Stomach (tissue), 9 donors: ENCODE measurements around the gene CACNA2D3. TPM values are rescaled to one million over a fixed set of nuclear protein-coding genes. Genes with fewer than 3 reads are reported as not detected.
A peak's percentile ranks its signal among the peaks of the same experiment; 100 is the strongest.

ENCODE experiments used
- DNase-seq, 2 donors: peaks; one replicate each; pipeline versions ENCODE4 v3.0.0 to v3.0.0-alpha.2; 2013 to 2019
- H3K27ac ChIP-seq, 5 donors: fragments of 200-600 bp in 4 of 5; sonication (generic) in 4 of 5; one replicate each; pipeline ENCODE4 v1.5.1; 2013 to 2019; ENCODE audit warnings: mild to moderate bottlenecking in 1 of 5, moderate library complexity in 1 of 5
- H3K27me3 ChIP-seq, 3 donors: fragments of 200-600 bp; sonication (generic); one replicate each; pipeline ENCODE4 v1.5.1; 2017 to 2019; ENCODE audit warnings: mixed run types in 1 of 3
- H3K36me3 ChIP-seq, 4 donors: fragments of 200-600 bp; sonication (generic); 1 replicate in 3 of 4; 2 replicates in 1 of 4; pipeline ENCODE4 v1.5.1; 2016 to 2019
- H3K4me1 ChIP-seq, 4 donors: fragments of 200-600 bp; sonication (generic); one replicate each; pipeline ENCODE4 v1.5.1; 2016 to 2019
- H3K4me3 ChIP-seq, 4 donors: fragments of 200-600 bp; sonication (generic) in 3 of 4; one replicate each; pipeline ENCODE4 v1.5.1; 2016 to 2019; ENCODE audit warnings: mild to moderate bottlenecking in 1 of 4
- H3K9me3 ChIP-seq, 4 donors: fragments of 200-600 bp; sonication (generic); one replicate each; pipeline ENCODE4 v1.5.1; 2016 to 2019
- EP300 ChIP-seq: sonication (generic); formaldehyde crosslinking; IDR thresholded peaks from one replicate; pipeline ENCODE4 v1.6.1; 2017; ENCODE audit warnings: antibody characterized with exemption
- POLR2A ChIP-seq, 4 donors: fragments of 450-650 bp; IDR thresholded peaks; one replicate each; pipeline ENCODE4 v1.6.1; 2016; ENCODE audit warnings: antibody characterized with exemption in 4 of 4, control low read depth in 2 of 4, mild to moderate bottlenecking in 1 of 4, moderate library complexity in 1 of 4
- POLR2AphosphoS5 ChIP-seq, 3 donors: sonication (generic); formaldehyde crosslinking; IDR thresholded peaks; one replicate each; pipeline ENCODE4 v1.6.1; 2016; ENCODE audit warnings: antibody characterized with exemption in 3 of 3
- WGBS, 5 donors: extraction: QIAGEN DNeasy Blood & Tissue Kit in 3 of 5; methylation state at CpG; one replicate each; pipeline versions ENCODE4 v1.1.5 to v1.1.7; 2013 to 2018; 5-methylcytosine and 5-hydroxymethylcytosine counted together
- intact Hi-C: fragments of 100-400 bp; cut with DNase I; formaldehyde crosslinking; loops from one replicate; pipeline ENCODE4 v1.15.1; 2023; ENCODE audit warnings: low total_unique reads
- polyA plus RNA-seq, 3 donors: library from polyadenylated mRNA; stranded (reverse); fragments of 200-250 nt; gene quantifications; one replicate each; pipeline ENCODE4 v1.2.3, GENCODE V29; 2013
- total RNA-seq, 5 donors: library from RNA; depleted of rRNA; stranded (reverse); fragments of >200 nt; gene quantifications; one replicate each; pipeline versions ENCODE4 v1.1.0 to v1.2.3, GENCODE V29; 2014 to 2016
- TF ChIP-seq, protein P1 (sequence below), 7 experiments: fragments of 450-650 bp in 4 of 7; fragments of 200-600 bp in 3 of 7; sonication (generic) in 3 of 7; IDR thresholded peaks; one replicate each; pipeline ENCODE4 v1.5.1; 2016 to 2019; ENCODE audit warnings: antibody characterized with exemption in 7 of 7, control low read depth in 2 of 7, mild to moderate bottlenecking in 1 of 7
- donor health status: healthy with polysubstance abuse.
- donor health status: Bipolar disorder and iron deficiency.
- donor health status: healthy.

The CACNA2D3 gene
- total and polyA plus RNA-seq, 8 donors: 0.56 to 54.0 (median 2.9) TPM; not detected in 1

DNA sequence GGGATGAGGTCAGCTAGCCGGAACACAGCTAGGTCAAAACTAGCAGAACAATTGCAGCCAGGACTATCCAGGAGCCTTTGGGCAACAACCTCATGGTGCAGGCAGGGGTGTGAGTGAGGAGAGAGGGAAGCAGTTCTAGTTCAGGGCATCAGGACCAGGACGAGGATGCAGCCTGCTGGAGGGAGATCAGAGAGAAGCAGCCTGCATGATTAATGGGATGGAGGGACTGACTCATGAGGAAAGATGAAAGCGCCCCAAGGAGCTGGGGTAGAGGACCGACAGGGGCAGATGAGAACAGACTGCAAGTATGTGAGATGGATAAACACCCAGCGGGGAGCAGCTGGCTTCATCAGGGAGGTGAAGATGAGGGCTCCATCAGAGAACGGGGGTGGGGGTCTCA, 843.4 kb downstream of the CACNA2D3 start:
- peaks cover 0 to 6% (median 2%) of the 10 kb centered on the region in 4 donors for H3K4me1 ChIP-seq
- 65 to 82% (median 75%) methylated on average over 6 of the region's 6 CpGs for WGBS, 5 donors
- H3K27ac ChIP-seq: no peak overlapping the region
- TF ChIP-seq, protein P1, sequence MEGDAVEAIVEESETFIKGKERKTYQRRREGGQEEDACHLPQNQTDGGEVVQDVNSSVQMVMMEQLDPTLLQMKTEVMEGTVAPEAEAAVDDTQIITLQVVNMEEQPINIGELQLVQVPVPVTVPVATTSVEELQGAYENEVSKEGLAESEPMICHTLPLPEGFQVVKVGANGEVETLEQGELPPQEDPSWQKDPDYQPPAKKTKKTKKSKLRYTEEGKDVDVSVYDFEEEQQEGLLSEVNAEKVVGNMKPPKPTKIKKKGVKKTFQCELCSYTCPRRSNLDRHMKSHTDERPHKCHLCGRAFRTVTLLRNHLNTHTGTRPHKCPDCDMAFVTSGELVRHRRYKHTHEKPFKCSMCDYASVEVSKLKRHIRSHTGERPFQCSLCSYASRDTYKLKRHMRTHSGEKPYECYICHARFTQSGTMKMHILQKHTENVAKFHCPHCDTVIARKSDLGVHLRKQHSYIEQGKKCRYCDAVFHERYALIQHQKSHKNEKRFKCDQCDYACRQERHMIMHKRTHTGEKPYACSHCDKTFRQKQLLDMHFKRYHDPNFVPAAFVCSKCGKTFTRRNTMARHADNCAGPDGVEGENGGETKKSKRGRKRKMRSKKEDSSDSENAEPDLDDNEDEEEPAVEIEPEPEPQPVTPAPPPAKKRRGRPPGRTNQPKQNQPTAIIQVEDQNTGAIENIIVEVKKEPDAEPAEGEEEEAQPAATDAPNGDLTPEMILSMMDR (IDR thresholded peaks at IDR 0.05): no peak
- TF ChIP-seq POLR2A (IDR thresholded peaks at IDR 0.05) (no peak), POLR2AphosphoS5 (IDR thresholded peaks at IDR 0.05) (no peak), EP300 (no peak)
- no peak for DNase-seq
- H3K9me3 ChIP-seq: no peaks in the 10 kb centered on the region
- H3K27me3 ChIP-seq: no peaks in the 10 kb centered on the region
- intact Hi-C loops: no loop called here
- H3K4me3 ChIP-seq: no peak overlapping the region
- H3K36me3 ChIP-seq: no peaks in the 10 kb centered on the region

DNA sequence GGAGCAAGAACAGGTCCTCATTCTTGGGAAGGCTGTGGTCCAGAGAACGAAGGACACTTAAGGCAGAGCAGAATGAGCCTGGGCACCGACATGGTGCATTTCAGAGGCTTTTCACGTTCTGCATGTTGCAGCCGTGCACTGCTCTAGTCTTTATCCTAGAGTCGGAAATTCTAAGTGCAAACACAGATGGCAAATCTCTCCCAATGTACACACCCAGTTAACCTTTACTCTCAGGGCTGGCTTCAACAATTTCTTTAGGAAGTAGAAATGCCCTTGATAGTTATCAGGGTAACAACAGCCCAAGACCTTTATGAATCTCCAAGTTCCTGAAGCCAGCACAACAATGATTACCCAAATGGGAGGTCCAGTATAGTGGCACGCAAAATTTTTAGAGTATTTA, 844.6 kb downstream of the CACNA2D3 start:
- no peak for TF ChIP-seq POLR2AphosphoS5 (IDR thresholded peaks at IDR 0.05)
- no peak for TF ChIP-seq EP300
- TF ChIP-seq, protein P1 (IDR thresholded peaks at IDR 0.05): no peak
- no peak for TF ChIP-seq POLR2A (IDR thresholded peaks at IDR 0.05)
- H3K27ac ChIP-seq: no peak overlapping the region
- H3K9me3 ChIP-seq: no peaks in the 10 kb centered on the region
- WGBS, 5 donors: 23 to 53% (median 44%) methylated on average over 6 of the region's 6 CpGs
- intact Hi-C loops: no loop called here
- H3K27me3 ChIP-seq: no peaks in the 10 kb centered on the region
- H3K4me3 ChIP-seq: no peak overlapping the region
- peak in 1 of 2 donors; percentile 51 for DNase-seq
- H3K36me3 ChIP-seq: no peaks in the 10 kb centered on the region
- H3K4me1 ChIP-seq: peaks cover 0 to 6% (median 2%) of the 10 kb centered on the region in 4 donors

DNA sequence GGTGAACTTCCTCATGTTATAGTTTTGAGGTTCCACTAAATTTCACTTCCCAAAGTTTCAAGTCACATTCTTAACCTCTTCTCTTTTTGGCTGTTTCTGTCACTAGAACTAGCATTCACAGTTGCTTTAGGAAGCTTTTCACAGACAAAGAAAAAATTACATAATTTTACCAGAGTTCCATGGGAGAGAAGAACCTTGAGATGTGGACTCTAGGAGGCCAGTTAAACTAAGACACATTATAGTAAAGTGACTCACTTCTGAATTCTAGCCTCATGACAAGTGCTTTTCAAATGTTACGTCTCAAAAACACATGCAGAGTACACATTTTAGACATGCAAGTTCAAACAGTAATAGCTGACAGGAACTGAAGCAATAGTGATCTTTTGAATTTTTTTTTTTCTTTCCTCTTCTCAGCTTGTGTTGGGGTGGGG, 845.4 kb downstream of the CACNA2D3 start:
- no peak overlapping the region for H3K4me3 ChIP-seq
- intact Hi-C loops: no loop called here
- no peak for TF ChIP-seq POLR2A (IDR thresholded peaks at IDR 0.05)
- TF ChIP-seq EP300: no peak
- TF ChIP-seq POLR2AphosphoS5 (IDR thresholded peaks at IDR 0.05): no peak
- TF ChIP-seq, protein P1 (IDR thresholded peaks at IDR 0.05): no peak

DNA sequence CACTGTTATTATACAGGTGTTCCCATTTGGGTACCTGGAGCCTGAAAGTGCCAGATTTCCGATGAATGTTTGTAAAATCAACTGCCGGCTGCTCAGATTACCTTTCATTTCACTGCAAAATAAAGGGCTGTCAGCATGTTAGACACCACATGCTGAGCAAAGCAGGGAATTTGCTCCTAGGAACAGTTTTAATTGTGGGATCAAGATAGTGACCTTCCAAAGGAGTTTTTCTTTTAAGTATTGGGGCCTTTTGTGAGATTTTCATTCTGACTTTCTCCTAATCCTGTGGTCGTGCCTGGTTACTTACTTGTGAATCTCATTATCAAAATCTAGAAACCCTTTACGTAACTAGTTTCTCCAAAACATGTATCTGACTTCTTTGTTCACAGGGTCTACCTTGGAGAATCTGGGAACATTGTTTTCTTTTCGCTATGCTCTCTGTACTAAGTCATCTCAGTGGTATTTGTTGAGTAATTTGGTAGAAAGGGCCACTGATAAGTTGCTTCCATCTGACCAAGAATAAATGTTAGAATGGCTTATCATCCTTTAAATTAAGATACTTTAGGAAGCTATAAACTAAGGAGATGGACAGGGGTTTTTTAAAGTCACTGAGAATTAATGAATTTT, 846.3 kb downstream of the CACNA2D3 start:
- TF ChIP-seq POLR2AphosphoS5 (IDR thresholded peaks at IDR 0.05) (no peak), EP300 (no peak), POLR2A (IDR thresholded peaks at IDR 0.05) (no peak)
- TF ChIP-seq, protein P1 (IDR thresholded peaks at IDR 0.05): no peak

More for the DNA sequence above, 845.4 kb downstream of the CACNA2D3 start:
- Histone ChIP-seq H3K27me3 (no peaks in the 10 kb centered on the region), H3K36me3 (no peaks in the 10 kb centered on the region), H3K27ac (no peak overlapping the region), H3K9me3 (no peaks in the 10 kb centered on the region), H3K4me1 (peaks cover 0 to 6% (median 2%) of the 10 kb centered on the region in 4 donors)
- no peak for DNase-seq
- whole genome bisulfite sequencing, 5 donors: 66 to 79% (median 73%) methylated on average over 1 of the region's 1 CpG

More for the DNA sequence above, 846.3 kb downstream of the CACNA2D3 start:
- Histone ChIP-seq H3K4me1 (peaks cover 0 to 6% (median 2%) of the 10 kb centered on the region in 4 donors), H3K9me3 (no peaks in the 10 kb centered on the region), H3K27me3 (no peaks in the 10 kb centered on the region), H3K36me3 (no peaks in the 10 kb centered on the region), H3K4me3 (no peak overlapping the region), H3K27ac (no peak overlapping the region)
- intact Hi-C loops: no loop called here
- no peak for DNase-seq
- WGBS, 5 donors: 70 to 83% (median 81%) methylated on average over 5 of the region's 5 CpGs
